HepG2 (cell line): ENCODE results near the gene NUP85. TPM values are rescaled to one million over a fixed set of nuclear protein-coding genes. Genes with fewer than 3 reads are reported as not detected.

Experiments used
- CBFB ChIP-seq: sonication (generic); formaldehyde crosslinking; IDR thresholded peaks from 2 replicates; pipeline ENCODE4 v1.4.0; 2020; ENCODE audit warnings: missing genetic modification reagents
- IRF9 ChIP-seq: sonication (generic); formaldehyde crosslinking; IDR thresholded peaks from 2 replicates; pipeline ENCODE4 v1.8.0; 2022; ENCODE audit warnings: missing genetic modification reagents, mild to moderate bottlenecking, borderline replicate concordance
- KDM4B ChIP-seq: sonication (generic); formaldehyde crosslinking; IDR thresholded peaks from 2 replicates; pipeline ENCODE4 v1.4.0; 2020; ENCODE audit warnings: missing genetic modification reagents
- NR1H2 ChIP-seq: sonication (generic); formaldehyde crosslinking; IDR thresholded peaks from 2 replicates; pipeline ENCODE4 v1.8.1; 2022; ENCODE audit warnings: low read depth, missing genetic modification reagents, borderline replicate concordance
- POGZ ChIP-seq: sonication (generic); formaldehyde crosslinking; IDR thresholded peaks from 2 replicates; pipeline ENCODE4 v1.4.0; 2020; ENCODE audit warnings: mild to moderate bottlenecking, missing genetic modification reagents
- POLR2G ChIP-seq: fragments of 200-400 bp; formaldehyde crosslinking; IDR thresholded peaks from 2 replicates; pipeline ENCODE4 v1.6.1; 2018; ENCODE audit warnings: mild to moderate bottlenecking, low read depth, low read length, moderate library complexity
- SAP130 ChIP-seq: IDR thresholded peaks from 2 replicates; pipeline ENCODE4 v1.6.1; 2016; ENCODE audit warnings: low read depth
- SATB2 ChIP-seq: sonication (generic); formaldehyde crosslinking; IDR thresholded peaks from 2 replicates; pipeline ENCODE4 v1.5.0; 2020; ENCODE audit warnings: missing genetic modification reagents
- ZNF143 ChIP-seq: sonication (generic); formaldehyde crosslinking; IDR thresholded peaks from 2 replicates; pipeline ENCODE4 v1.4.0; 2020; ENCODE audit warnings: missing genetic modification reagents
- ZNF235 ChIP-seq: sonication (generic); formaldehyde crosslinking; IDR thresholded peaks from 2 replicates; pipeline ENCODE4 v1.8.1; 2023; ENCODE audit warnings: mild to moderate bottlenecking, missing genetic modification reagents, borderline replicate concordance
- ZNF343 ChIP-seq: sonication (generic); formaldehyde crosslinking; IDR thresholded peaks from 2 replicates; pipeline ENCODE4 v1.4.0; 2020; ENCODE audit warnings: mild to moderate bottlenecking, missing genetic modification reagents
- ZNF44 ChIP-seq: sonication (generic); formaldehyde crosslinking; IDR thresholded peaks from 2 replicates; pipeline ENCODE4 v1.5.1; 2020; ENCODE audit warnings: mild to moderate bottlenecking, missing genetic modification reagents
- ZNF781 ChIP-seq: sonication (generic); formaldehyde crosslinking; IDR thresholded peaks from 2 replicates; pipeline ENCODE4 v1.5.1; 2020; ENCODE audit warnings: borderline replicate concordance, mild to moderate bottlenecking, missing genetic modification reagents; ENCODE audit errors: not compliant biosample characterization
- ZNF784 ChIP-seq: sonication (generic); formaldehyde crosslinking; IDR thresholded peaks from 2 replicates; pipeline ENCODE4 v1.5.1; 2020; ENCODE audit warnings: missing genetic modification reagents, mild to moderate bottlenecking, borderline replicate concordance
- polyA plus RNA-seq, 8 experiments: library from polyadenylated mRNA; depleted of rRNA in 3 of 8; stranded (reverse) in 7 of 8; unstranded in 1 of 8; fragments of >200 nt; fragmentation: Illumina TruSeq in 4 of 8; extraction: Trizol in 4 of 8; gene quantifications; 2 replicates each; pipeline versions ENCODE4 v1.2.1 to v1.2.3, GENCODE V29; 2011 to 2016; ENCODE audit warnings: low read depth in 4 of 8, missing spikeins in 1 of 8, mixed read lengths in 1 of 8; ENCODE audit not compliant: insufficient read depth in 1 of 8
- total RNA-seq, 5 experiments: library from RNA; depleted of rRNA; stranded (reverse); fragments of >200 nt; fragmentation: Illumina TruSeq; extraction: Trizol; gene quantifications; 2 replicates each; pipeline ENCODE4 v1.2.3, GENCODE V29; 2016; ENCODE audit warnings: low read depth in 1 of 5
- TF ChIP-seq, protein P1 (sequence below): sonication (generic); formaldehyde crosslinking; IDR thresholded peaks from 2 replicates; pipeline ENCODE4 v1.8.0; 2022; ENCODE audit warnings: mild to moderate bottlenecking, missing genetic modification reagents, moderate library complexity
- TF ChIP-seq, protein P2 (sequence below): sonication (generic); formaldehyde crosslinking; IDR thresholded peaks from 2 replicates; pipeline ENCODE4 v1.4.0; 2020; ENCODE audit warnings: missing genetic modification reagents
- TF ChIP-seq, protein P3 (sequence below): IDR thresholded peaks from 2 replicates; pipeline ENCODE4 v1.6.1; 2016; ENCODE audit warnings: low read depth, missing genetic modification reagents, missing compliant biosample characterization
- TF ChIP-seq, protein P4 (sequence below), 2 experiments: sonication (generic) in 1 of 2; formaldehyde crosslinking in 1 of 2; IDR thresholded peaks; 2 replicates each; pipeline versions ENCODE4 v1.4.0 to v1.6.1; 2018 to 2020; ENCODE audit warnings: missing genetic modification reagents in 2 of 2, borderline replicate concordance in 1 of 2, low read depth in 1 of 2, mild to moderate bottlenecking in 1 of 2, missing biosample characterization in 1 of 2

Gene NUP85
- total and polyA plus RNA-seq, 2 of the 13 experiments (the other 11 are each of a cell fraction or from before 2014, with no cell fraction given) = 89.1 to 124 TPM

DNA sequence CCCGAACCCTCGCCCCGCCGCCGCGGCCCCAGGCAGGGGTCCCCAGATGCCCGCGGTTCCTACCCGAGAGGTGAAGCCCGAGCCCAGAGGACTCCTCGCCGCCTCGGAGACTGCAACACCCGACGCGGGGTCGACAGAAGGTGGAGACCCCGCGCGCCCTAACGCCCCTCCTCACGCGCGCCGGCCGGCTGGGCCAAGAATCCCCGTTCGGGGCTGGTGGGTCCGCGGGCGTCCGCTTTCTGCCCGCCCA, 23.2 kb upstream of the NUP85 start (continued):
- TF ChIP-seq, protein P1, sequence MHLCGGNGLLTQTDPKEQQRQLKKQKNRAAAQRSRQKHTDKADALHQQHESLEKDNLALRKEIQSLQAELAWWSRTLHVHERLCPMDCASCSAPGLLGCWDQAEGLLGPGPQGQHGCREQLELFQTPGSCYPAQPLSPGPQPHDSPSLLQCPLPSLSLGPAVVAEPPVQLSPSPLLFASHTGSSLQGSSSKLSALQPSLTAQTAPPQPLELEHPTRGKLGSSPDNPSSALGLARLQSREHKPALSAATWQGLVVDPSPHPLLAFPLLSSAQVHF = no peak
- TF ChIP-seq, protein P2, sequence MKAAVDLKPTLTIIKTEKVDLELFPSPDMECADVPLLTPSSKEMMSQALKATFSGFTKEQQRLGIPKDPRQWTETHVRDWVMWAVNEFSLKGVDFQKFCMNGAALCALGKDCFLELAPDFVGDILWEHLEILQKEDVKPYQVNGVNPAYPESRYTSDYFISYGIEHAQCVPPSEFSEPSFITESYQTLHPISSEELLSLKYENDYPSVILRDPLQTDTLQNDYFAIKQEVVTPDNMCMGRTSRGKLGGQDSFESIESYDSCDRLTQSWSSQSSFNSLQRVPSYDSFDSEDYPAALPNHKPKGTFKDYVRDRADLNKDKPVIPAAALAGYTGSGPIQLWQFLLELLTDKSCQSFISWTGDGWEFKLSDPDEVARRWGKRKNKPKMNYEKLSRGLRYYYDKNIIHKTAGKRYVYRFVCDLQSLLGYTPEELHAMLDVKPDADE = no peak
- 0 out of 2 replicates have a peak, but pooled peaks have one; percentile 3 for TF ChIP-seq IRF9 (CRISPR knock-in tag)
- TF ChIP-seq SAP130 (CRISPR knock-in tag) = peak; percentile 40; the same call in 1 of the 2 replicates
- TF ChIP-seq, protein P3, sequence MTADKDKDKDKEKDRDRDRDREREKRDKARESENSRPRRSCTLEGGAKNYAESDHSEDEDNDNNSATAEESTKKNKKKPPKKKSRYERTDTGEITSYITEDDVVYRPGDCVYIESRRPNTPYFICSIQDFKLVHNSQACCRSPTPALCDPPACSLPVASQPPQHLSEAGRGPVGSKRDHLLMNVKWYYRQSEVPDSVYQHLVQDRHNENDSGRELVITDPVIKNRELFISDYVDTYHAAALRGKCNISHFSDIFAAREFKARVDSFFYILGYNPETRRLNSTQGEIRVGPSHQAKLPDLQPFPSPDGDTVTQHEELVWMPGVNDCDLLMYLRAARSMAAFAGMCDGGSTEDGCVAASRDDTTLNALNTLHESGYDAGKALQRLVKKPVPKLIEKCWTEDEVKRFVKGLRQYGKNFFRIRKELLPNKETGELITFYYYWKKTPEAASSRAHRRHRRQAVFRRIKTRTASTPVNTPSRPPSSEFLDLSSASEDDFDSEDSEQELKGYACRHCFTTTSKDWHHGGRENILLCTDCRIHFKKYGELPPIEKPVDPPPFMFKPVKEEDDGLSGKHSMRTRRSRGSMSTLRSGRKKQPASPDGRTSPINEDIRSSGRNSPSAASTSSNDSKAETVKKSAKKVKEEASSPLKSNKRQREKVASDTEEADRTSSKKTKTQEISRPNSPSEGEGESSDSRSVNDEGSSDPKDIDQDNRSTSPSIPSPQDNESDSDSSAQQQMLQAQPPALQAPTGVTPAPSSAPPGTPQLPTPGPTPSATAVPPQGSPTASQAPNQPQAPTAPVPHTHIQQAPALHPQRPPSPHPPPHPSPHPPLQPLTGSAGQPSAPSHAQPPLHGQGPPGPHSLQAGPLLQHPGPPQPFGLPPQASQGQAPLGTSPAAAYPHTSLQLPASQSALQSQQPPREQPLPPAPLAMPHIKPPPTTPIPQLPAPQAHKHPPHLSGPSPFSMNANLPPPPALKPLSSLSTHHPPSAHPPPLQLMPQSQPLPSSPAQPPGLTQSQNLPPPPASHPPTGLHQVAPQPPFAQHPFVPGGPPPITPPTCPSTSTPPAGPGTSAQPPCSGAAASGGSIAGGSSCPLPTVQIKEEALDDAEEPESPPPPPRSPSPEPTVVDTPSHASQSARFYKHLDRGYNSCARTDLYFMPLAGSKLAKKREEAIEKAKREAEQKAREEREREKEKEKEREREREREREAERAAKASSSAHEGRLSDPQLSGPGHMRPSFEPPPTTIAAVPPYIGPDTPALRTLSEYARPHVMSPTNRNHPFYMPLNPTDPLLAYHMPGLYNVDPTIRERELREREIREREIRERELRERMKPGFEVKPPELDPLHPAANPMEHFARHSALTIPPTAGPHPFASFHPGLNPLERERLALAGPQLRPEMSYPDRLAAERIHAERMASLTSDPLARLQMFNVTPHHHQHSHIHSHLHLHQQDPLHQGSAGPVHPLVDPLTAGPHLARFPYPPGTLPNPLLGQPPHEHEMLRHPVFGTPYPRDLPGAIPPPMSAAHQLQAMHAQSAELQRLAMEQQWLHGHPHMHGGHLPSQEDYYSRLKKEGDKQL (CRISPR knock-in tag) = no peak
- TF ChIP-seq ZNF235 = peak; percentile 2; the same call in 1 of the 2 replicates
- no peak for TF ChIP-seq ZNF143 (CRISPR knock-in tag)
- TF ChIP-seq ZNF44 (CRISPR knock-in tag) = no peak; the same call in 1 of the 2 replicates
- peak; percentile 51; the same call in 1 of the 2 replicates for TF ChIP-seq POLR2G
- TF ChIP-seq SATB2 (CRISPR knock-in tag) = no peak
- TF ChIP-seq ZNF343 (CRISPR knock-in tag) = peak; percentile 89
- no peak for TF ChIP-seq CBFB
- TF ChIP-seq POGZ (CRISPR knock-in tag) = no peak
- TF ChIP-seq ZNF784 (CRISPR knock-in tag) = 0 out of 2 replicates have a peak, but pooled peaks have one; percentile 39
- TF ChIP-seq, protein P4, sequence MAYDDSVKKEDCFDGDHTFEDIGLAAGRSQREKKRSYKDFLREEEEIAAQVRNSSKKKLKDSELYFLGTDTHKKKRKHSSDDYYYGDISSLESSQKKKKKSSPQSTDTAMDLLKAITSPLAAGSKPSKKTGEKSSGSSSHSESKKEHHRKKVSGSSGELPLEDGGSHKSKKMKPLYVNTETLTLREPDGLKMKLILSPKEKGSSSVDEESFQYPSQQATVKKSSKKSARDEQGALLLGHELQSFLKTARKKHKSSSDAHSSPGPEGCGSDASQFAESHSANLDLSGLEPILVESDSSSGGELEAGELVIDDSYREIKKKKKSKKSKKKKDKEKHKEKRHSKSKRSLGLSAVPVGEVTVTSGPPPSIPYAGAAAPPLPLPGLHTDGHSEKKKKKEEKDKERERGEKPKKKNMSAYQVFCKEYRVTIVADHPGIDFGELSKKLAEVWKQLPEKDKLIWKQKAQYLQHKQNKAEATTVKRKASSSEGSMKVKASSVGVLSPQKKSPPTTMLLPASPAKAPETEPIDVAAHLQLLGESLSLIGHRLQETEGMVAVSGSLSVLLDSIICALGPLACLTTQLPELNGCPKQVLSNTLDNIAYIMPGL (CRISPR knock-in tag; IDR thresholded peaks at IDR 0.05; ENCODE audit: borderline replicate concordance in 1 of 2, low read depth in 1 of 2) = peak in 1 of 2 experiments; percentile 77; a peak in 1 of 4 replicates
- no peak for TF ChIP-seq ZNF781 (CRISPR knock-in tag)
- no peak for TF ChIP-seq KDM4B (CRISPR knock-in tag)
- TF ChIP-seq NR1H2 (CRISPR knock-in tag) = no peak
